HL-60 (cell line): ENCODE results near the gene TRERF1.

ENCODE experiments used
- DNase-seq, 2 experiments: peaks; one replicate each; pipeline ENCODE4 v3.0.0-alpha.2; 2010 to 2020; ENCODE audit warnings: low read depth in 1 of 2, low spot score in 1 of 2
- H3K27ac ChIP-seq: fragments of 250-450 bp; sonication (Bioruptor Pico); replicated peaks from 2 replicates; pipeline ENCODE4 v1.5.1; 2020; ENCODE audit warnings: mild to moderate bottlenecking, moderate library complexity
- H3K27me3 ChIP-seq: fragments of 250-450 bp; sonication (Bioruptor Pico); 2 replicates; pipeline ENCODE4 v1.5.1; 2021; ENCODE audit warnings: mild to moderate bottlenecking, moderate library complexity; ENCODE audit not compliant: insufficient read depth, poor library complexity, severe bottlenecking
- H3K4me3 ChIP-seq: replicated peaks from 2 replicates; pipeline ENCODE4 v1.5.1; 2011; ENCODE audit warnings: mild to moderate bottlenecking, control low read depth, low read length; ENCODE audit not compliant: insufficient read depth
- CTCF ChIP-seq: IDR thresholded peaks from one replicate; pipeline ENCODE4 v1.5.1; 2011; ENCODE audit warnings: low read length, control low read depth, inconsistent platforms; ENCODE audit not compliant: insufficient read depth
- GABPA ChIP-seq: IDR thresholded peaks from 2 replicates; pipeline ENCODE4 v1.6.1; 2012; ENCODE audit warnings: low read depth
- POLR2AphosphoS5 ChIP-seq: IDR thresholded peaks from 2 replicates; pipeline ENCODE4 v1.6.1; 2012; ENCODE audit warnings: low read depth
- SPI1 ChIP-seq: IDR thresholded peaks from 2 replicates; pipeline ENCODE4 v1.6.1; 2012; ENCODE audit warnings: low read depth, mild to moderate bottlenecking, borderline replicate concordance
- TF ChIP-seq, protein P1 (sequence below): IDR thresholded peaks from 2 replicates; pipeline ENCODE4 v1.6.1; 2012; ENCODE audit warnings: low read depth; ENCODE audit not compliant: insufficient replicate concordance

The TRERF1 gene

DNA sequence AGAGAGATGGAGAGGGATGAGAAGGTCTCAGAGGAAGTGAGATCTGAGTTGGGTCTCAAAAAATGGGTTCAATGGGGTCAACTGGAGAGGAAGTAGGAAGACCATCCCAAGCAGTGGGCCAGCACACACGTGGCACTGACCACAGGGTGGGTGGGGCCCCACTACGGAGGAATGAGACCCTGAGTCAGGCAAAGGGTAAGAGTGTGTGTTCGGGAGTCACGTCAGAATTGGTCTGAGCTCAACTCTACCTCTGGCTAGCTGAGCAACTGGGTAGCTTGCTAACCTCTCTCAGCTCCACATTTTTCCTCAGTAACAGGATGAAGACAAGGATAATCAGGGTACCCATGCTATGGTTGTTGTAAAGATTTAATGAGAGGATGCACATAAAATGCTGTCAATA is 79.0 kb downstream of the TRERF1 start:
- Histone ChIP-seq H3K27me3 (no peaks in the 10 kb centered on the region), H3K27ac (peak overlapping the region; percentile 47; the same call in 1 of the 2 replicates), H3K4me3 (no peak overlapping the region)
- no peak for TF ChIP-seq POLR2AphosphoS5
- TF ChIP-seq GABPA = no peak
- TF ChIP-seq, protein P1, sequence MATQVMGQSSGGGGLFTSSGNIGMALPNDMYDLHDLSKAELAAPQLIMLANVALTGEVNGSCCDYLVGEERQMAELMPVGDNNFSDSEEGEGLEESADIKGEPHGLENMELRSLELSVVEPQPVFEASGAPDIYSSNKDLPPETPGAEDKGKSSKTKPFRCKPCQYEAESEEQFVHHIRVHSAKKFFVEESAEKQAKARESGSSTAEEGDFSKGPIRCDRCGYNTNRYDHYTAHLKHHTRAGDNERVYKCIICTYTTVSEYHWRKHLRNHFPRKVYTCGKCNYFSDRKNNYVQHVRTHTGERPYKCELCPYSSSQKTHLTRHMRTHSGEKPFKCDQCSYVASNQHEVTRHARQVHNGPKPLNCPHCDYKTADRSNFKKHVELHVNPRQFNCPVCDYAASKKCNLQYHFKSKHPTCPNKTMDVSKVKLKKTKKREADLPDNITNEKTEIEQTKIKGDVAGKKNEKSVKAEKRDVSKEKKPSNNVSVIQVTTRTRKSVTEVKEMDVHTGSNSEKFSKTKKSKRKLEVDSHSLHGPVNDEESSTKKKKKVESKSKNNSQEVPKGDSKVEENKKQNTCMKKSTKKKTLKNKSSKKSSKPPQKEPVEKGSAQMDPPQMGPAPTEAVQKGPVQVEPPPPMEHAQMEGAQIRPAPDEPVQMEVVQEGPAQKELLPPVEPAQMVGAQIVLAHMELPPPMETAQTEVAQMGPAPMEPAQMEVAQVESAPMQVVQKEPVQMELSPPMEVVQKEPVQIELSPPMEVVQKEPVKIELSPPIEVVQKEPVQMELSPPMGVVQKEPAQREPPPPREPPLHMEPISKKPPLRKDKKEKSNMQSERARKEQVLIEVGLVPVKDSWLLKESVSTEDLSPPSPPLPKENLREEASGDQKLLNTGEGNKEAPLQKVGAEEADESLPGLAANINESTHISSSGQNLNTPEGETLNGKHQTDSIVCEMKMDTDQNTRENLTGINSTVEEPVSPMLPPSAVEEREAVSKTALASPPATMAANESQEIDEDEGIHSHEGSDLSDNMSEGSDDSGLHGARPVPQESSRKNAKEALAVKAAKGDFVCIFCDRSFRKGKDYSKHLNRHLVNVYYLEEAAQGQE = no peak
- TF ChIP-seq CTCF = no peak
- TF ChIP-seq SPI1 = no peak
- DNase-seq = no peak

- no peak for DNase-seq
- Histone ChIP-seq H3K27me3 (no peaks in the 10 kb centered on the region), H3K27ac (peak overlapping the region; percentile 79; the same call in 1 of the 2 replicates), H3K4me3 (no peak overlapping the region)
- TF ChIP-seq GABPA (no peak), CTCF (no peak), SPI1 (no peak), POLR2AphosphoS5 (no peak)
- TF ChIP-seq, protein P1 = no peak
These were observed 81.3 kb downstream of the TRERF1 start for GRCh38 chr6:42370323-42370985.

DNA sequence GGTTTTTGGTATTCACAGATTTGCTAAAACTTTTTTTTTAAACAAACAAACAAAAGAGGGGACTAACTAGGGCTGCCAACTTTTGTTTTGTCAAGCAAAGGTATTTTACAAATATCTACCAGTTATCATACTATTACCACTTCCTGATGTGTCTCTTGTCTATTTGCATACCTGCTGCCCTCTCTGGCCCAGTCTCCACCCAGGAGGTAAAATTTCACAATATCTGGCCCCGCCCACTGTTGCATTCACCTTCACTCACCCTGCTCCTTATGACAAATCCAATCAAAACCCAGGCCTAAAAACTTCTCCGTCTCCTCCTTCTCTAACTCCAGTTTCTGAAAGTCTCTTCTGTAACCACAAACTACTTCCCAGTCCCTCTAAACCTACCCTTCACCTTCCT is 82.2 kb downstream of the TRERF1 start:
- peak; percentile 58 to 70 for DNase-seq
- no peak overlapping the region for H3K4me3 ChIP-seq
- TF ChIP-seq CTCF = no peak
- TF ChIP-seq, protein P1 = no peak
- TF ChIP-seq POLR2AphosphoS5 = no peak
- TF ChIP-seq GABPA = no peak
- TF ChIP-seq SPI1 = no peak
- peak overlapping the region; percentile 79; the same call in 1 of the 2 replicates for H3K27ac ChIP-seq
- H3K27me3 ChIP-seq = no peaks in the 10 kb centered on the region
